ENCODE results near the gene FRS3. TPM values are rescaled to one million over a fixed set of nuclear protein-coding genes. Genes with fewer than 3 reads are reported as not detected.
A peak's percentile ranks its signal among the peaks of the same experiment; 100 is the strongest.

FRS3 gene
- total and polyA plus RNA-seq, 2 of the 13 experiments (the other 11 are each of a cell fraction or from before 2014, with no cell fraction given): 3.0 to 7.4 TPM

DNA sequence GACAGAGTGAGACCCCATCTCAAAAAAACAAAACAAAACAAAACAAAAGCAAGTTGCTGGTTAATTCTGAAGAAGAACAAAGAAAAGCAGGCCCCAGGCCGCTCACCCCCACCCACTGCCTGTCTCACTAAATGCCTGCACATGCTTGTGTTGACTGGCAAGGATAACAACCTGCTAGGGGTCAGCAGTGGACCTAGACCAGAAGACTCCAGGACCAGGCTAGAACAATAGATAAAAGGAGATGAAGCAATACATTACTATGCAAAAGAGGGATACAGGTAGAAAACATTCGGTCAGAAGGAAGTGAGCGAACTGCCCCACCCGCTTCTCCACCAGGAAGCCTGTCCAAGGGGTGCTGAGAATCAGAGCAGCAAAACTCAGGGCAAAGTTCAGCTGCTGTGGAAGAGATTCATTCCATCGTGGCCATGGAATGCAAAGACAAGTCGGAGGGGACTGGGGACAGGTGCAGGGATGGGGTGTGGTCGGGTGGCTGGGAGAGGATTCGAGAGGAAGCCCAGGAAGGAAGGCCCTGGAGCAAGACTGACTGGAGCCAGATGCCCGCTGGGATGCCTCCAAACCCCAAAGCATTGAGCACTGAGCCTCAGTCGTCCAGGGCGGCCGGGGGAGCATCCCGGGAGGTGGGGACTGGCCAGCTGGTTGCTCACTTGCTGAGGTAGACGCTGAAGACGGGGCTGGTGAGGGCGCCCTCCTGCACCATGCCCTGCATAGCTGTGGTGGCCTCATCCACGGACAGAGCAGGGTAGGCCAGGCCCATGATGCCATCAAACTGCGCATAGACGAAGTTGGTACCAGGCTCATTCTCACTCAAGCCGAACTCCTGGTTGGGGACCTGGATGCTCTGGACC lies 37.8 kb downstream of the FRS3 start (continued):
- TF ChIP-seq ZNF598 (CRISPR knock-in tag; IDR thresholded peaks at IDR 0.05; ENCODE audit: borderline replicate concordance) (no peak), ATRX (CRISPR knock-in tag; IDR thresholded peaks at IDR 0.05; ENCODE audit: borderline replicate concordance) (no peak), ISL2 (CRISPR knock-in tag; IDR thresholded peaks at IDR 0.05) (peak; percentile 60; the same call in 1 of the 2 replicates), SCMH1 (CRISPR knock-in tag; IDR thresholded peaks at IDR 0.05; ENCODE audit: borderline replicate concordance) (no peak), ZNF3 (CRISPR knock-in tag; IDR thresholded peaks at IDR 0.05) (no peak), ZNF737 (CRISPR knock-in tag; IDR thresholded peaks at IDR 0.05; ENCODE audit: borderline replicate concordance) (no peak), MED1 (CRISPR knock-in tag; IDR thresholded peaks at IDR 0.05) (peak; percentile 45; the same call in 1 of the 2 replicates), FOSL1 (CRISPR knock-in tag; IDR thresholded peaks at IDR 0.05; ENCODE audit: borderline replicate concordance) (no peak), ZNF720 (CRISPR knock-in tag; IDR thresholded peaks at IDR 0.05) (no peak), ZNF33B (CRISPR knock-in tag; IDR thresholded peaks at IDR 0.05) (no peak), ZNF34 (CRISPR knock-in tag; IDR thresholded peaks at IDR 0.05; ENCODE audit: borderline replicate concordance) (no peak), HNRNPH1 (optimal IDR thresholded peaks at IDR 0.05; ENCODE audit: low read depth, low read length) (no peak), BRCA1 (CRISPR knock-in tag; IDR thresholded peaks at IDR 0.05) (no peak), NCOR1 (IDR thresholded peaks at IDR 0.05; ENCODE audit: borderline replicate concordance, low read length) (peak; percentile 63; the same call in 1 of the 2 replicates)
- TF ChIP-seq, protein P1, sequence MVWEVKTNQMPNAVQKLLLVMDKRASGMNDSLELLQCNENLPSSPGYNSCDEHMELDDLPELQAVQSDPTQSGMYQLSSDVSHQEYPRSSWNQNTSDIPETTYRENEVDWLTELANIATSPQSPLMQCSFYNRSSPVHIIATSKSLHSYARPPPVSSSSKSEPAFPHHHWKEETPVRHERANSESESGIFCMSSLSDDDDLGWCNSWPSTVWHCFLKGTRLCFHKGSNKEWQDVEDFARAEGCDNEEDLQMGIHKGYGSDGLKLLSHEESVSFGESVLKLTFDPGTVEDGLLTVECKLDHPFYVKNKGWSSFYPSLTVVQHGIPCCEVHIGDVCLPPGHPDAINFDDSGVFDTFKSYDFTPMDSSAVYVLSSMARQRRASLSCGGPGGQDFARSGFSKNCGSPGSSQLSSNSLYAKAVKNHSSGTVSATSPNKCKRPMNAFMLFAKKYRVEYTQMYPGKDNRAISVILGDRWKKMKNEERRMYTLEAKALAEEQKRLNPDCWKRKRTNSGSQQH (CRISPR knock-in tag; IDR thresholded peaks at IDR 0.05; ENCODE audit: low read depth): no peak
- TF ChIP-seq, protein P2, sequence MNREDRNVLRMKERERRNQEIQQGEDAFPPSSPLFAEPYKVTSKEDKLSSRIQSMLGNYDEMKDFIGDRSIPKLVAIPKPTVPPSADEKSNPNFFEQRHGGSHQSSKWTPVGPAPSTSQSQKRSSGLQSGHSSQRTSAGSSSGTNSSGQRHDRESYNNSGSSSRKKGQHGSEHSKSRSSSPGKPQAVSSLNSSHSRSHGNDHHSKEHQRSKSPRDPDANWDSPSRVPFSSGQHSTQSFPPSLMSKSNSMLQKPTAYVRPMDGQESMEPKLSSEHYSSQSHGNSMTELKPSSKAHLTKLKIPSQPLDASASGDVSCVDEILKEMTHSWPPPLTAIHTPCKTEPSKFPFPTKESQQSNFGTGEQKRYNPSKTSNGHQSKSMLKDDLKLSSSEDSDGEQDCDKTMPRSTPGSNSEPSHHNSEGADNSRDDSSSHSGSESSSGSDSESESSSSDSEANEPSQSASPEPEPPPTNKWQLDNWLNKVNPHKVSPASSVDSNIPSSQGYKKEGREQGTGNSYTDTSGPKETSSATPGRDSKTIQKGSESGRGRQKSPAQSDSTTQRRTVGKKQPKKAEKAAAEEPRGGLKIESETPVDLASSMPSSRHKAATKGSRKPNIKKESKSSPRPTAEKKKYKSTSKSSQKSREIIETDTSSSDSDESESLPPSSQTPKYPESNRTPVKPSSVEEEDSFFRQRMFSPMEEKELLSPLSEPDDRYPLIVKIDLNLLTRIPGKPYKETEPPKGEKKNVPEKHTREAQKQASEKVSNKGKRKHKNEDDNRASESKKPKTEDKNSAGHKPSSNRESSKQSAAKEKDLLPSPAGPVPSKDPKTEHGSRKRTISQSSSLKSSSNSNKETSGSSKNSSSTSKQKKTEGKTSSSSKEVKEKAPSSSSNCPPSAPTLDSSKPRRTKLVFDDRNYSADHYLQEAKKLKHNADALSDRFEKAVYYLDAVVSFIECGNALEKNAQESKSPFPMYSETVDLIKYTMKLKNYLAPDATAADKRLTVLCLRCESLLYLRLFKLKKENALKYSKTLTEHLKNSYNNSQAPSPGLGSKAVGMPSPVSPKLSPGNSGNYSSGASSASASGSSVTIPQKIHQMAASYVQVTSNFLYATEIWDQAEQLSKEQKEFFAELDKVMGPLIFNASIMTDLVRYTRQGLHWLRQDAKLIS (CRISPR knock-in tag; IDR thresholded peaks at IDR 0.05): no peak
- TF ChIP-seq, protein P3, sequence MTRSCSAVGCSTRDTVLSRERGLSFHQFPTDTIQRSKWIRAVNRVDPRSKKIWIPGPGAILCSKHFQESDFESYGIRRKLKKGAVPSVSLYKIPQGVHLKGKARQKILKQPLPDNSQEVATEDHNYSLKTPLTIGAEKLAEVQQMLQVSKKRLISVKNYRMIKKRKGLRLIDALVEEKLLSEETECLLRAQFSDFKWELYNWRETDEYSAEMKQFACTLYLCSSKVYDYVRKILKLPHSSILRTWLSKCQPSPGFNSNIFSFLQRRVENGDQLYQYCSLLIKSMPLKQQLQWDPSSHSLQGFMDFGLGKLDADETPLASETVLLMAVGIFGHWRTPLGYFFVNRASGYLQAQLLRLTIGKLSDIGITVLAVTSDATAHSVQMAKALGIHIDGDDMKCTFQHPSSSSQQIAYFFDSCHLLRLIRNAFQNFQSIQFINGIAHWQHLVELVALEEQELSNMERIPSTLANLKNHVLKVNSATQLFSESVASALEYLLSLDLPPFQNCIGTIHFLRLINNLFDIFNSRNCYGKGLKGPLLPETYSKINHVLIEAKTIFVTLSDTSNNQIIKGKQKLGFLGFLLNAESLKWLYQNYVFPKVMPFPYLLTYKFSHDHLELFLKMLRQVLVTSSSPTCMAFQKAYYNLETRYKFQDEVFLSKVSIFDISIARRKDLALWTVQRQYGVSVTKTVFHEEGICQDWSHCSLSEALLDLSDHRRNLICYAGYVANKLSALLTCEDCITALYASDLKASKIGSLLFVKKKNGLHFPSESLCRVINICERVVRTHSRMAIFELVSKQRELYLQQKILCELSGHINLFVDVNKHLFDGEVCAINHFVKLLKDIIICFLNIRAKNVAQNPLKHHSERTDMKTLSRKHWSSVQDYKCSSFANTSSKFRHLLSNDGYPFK (CRISPR knock-in tag; IDR thresholded peaks at IDR 0.05; ENCODE audit: borderline replicate concordance): no peak
- TF ChIP-seq, protein P4, sequence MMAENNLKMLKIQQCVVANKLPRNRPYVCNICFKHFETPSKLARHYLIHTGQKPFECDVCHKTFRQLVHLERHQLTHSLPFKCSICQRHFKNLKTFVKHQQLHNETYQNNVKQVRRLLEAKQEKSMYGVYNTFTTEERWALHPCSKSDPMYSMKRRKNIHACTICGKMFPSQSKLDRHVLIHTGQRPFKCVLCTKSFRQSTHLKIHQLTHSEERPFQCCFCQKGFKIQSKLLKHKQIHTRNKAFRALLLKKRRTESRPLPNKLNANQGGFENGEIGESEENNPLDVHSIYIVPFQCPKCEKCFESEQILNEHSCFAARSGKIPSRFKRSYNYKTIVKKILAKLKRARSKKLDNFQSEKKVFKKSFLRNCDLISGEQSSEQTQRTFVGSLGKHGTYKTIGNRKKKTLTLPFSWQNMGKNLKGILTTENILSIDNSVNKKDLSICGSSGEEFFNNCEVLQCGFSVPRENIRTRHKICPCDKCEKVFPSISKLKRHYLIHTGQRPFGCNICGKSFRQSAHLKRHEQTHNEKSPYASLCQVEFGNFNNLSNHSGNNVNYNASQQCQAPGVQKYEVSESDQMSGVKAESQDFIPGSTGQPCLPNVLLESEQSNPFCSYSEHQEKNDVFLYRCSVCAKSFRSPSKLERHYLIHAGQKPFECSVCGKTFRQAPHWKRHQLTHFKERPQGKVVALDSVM (CRISPR knock-in tag; IDR thresholded peaks at IDR 0.05): no peak
